HEK293T (cell line): Measurements from ENCODE around the gene CDH13.

Source experiments
- CTCF ChIA-PET: fragments of 350-600 bp; formaldehyde crosslinking; extraction: SDS; loops from one replicate; lab custom pipeline; 2021; ENCODE audit warnings: antibody characterized with exemption, inconsistent platforms; lab: Yijun Ruan, JAX
- POLR2A ChIA-PET: fragments of 350-600 bp; formaldehyde crosslinking; extraction: SDS; loops from one replicate; lab custom pipeline; 2020; ENCODE audit warnings: antibody characterized with exemption, inconsistent platforms; lab: Yijun Ruan, JAX
- DNase-seq: peaks from one replicate; pipeline ENCODE4 v3.0.0; 2012; ENCODE audit warnings: mixed read lengths; ENCODE audit errors: extremely low spot score
- ARNT ChIP-seq: fragments of 450-650 bp; IDR thresholded peaks from 2 replicates; pipeline ENCODE4 v1.6.1; 2017; ENCODE audit warnings: mild to moderate bottlenecking
- BHLHE40 ChIP-seq: fragments of 450-650 bp; IDR thresholded peaks from 2 replicates; pipeline ENCODE4 v1.6.1; 2016; ENCODE audit warnings: mild to moderate bottlenecking, moderate library complexity, borderline replicate concordance
- CTBP1 ChIP-seq: fragments of 450-650 bp; IDR thresholded peaks from 2 replicates; pipeline ENCODE4 v1.6.1; 2016; ENCODE audit warnings: borderline replicate concordance
- ELF4 ChIP-seq: fragments of 450-650 bp; IDR thresholded peaks from 2 replicates; pipeline ENCODE4 v1.6.1; 2017; ENCODE audit warnings: antibody characterized with exemption
- FOXA1 ChIP-seq: fragments of 450-650 bp; IDR thresholded peaks from 2 replicates; pipeline ENCODE4 v1.6.1; 2016; ENCODE audit warnings: mild to moderate bottlenecking
- FOXK2 ChIP-seq: fragments of 450-650 bp; IDR thresholded peaks from 2 replicates; pipeline ENCODE4 v1.6.1; 2016; ENCODE audit warnings: mild to moderate bottlenecking
- FOXM1 ChIP-seq: fragments of 450-650 bp; IDR thresholded peaks from 2 replicates; pipeline ENCODE4 v1.6.1; 2017; ENCODE audit warnings: mild to moderate bottlenecking, borderline replicate concordance
- HDGF ChIP-seq: fragments of 450-650 bp; IDR thresholded peaks from 2 replicates; pipeline ENCODE4 v1.6.1; 2017; ENCODE audit warnings: antibody characterized with exemption, borderline replicate concordance
- L3MBTL2 ChIP-seq: fragments of 450-650 bp; conservative IDR thresholded peaks from 2 replicates; pipeline ENCODE4 v1.6.1; 2016; ENCODE audit warnings: mild to moderate bottlenecking
- LEF1 ChIP-seq: fragments of 450-650 bp; IDR thresholded peaks from 2 replicates; pipeline ENCODE4 v1.6.1; 2017; ENCODE audit warnings: mild to moderate bottlenecking, borderline replicate concordance
- NFRKB ChIP-seq: fragments of 450-650 bp; IDR thresholded peaks from 2 replicates; pipeline ENCODE4 v1.6.1; 2016; ENCODE audit warnings: mild to moderate bottlenecking, moderate library complexity
- SP1 ChIP-seq: fragments of 450-650 bp; IDR thresholded peaks from 2 replicates; pipeline ENCODE4 v1.6.1; 2017
- SUZ12 ChIP-seq: fragments of 450-650 bp; IDR thresholded peaks from 2 replicates; pipeline ENCODE4 v1.6.1; 2016; ENCODE audit warnings: mild to moderate bottlenecking
- TARDBP ChIP-seq: fragments of 450-650 bp; IDR thresholded peaks from 2 replicates; pipeline ENCODE4 v1.6.1; 2016
- ZNF384 ChIP-seq: fragments of 450-650 bp; IDR thresholded peaks from 2 replicates; pipeline ENCODE4 v1.6.1; 2016
- TF ChIP-seq, protein P1 (sequence below): fragments of 450-650 bp; IDR thresholded peaks from 2 replicates; pipeline ENCODE4 v1.6.1; 2016

The CDH13 gene

DNA sequence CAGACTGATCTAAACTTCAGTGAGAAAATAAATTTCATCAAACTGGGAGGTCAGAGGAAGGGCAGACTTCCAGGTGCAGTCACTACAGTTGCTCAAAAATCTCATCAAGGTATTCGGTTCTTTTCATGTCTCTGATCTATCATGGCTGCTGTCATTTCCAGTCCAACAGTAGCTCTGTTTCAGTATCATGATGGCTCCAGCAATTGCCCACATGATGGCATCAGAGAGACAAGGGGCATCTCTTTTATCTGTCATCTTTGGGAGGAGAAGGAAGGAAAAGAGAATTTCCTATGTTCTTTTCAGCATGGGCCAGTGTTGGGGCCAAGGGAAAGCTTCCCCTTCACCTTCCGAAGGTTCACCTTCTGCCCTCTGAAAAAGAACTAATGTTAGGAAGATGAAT, 676.1 kb downstream of the CDH13 start:
- DNase-seq: no peak
- TF ChIP-seq ELF4: no peak
- no peak for TF ChIP-seq ARNT
- TF ChIP-seq SUZ12: no peak
- TF ChIP-seq SP1: no peak
- ChIA-PET POLR2A (no interaction called here), CTCF (no interaction called here)

DNA sequence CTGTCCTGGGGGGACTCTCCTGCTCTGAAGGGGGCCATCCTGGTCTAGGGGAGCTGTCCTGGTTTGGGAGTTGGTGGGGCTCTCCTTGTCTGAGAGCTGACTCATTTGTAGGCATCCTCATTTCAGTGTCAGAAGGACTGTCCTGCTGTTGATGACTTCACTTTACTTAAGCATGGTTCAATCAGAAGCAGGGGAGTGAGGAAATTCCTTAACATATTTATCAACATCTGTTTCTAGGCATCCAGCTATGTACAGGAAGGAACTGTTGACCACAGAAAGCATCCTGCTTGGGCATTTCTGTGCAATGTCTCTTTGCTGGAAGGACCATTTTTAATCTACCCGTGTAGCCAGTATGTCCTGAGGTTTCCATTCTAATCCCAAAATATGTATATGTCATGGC, 678.3 kb downstream of the CDH13 start:
- TF ChIP-seq BHLHE40 (no peak), TARDBP (no peak)
- POLR2A ChIA-PET: no interaction called here
- CTCF ChIA-PET: interaction anchor here (1.0 kb wide), 1 partner anchor 41 kb away, joined by 3 read pairs; no protein-coding TSS in a partner anchor
- DNase-seq: no peak

DNA sequence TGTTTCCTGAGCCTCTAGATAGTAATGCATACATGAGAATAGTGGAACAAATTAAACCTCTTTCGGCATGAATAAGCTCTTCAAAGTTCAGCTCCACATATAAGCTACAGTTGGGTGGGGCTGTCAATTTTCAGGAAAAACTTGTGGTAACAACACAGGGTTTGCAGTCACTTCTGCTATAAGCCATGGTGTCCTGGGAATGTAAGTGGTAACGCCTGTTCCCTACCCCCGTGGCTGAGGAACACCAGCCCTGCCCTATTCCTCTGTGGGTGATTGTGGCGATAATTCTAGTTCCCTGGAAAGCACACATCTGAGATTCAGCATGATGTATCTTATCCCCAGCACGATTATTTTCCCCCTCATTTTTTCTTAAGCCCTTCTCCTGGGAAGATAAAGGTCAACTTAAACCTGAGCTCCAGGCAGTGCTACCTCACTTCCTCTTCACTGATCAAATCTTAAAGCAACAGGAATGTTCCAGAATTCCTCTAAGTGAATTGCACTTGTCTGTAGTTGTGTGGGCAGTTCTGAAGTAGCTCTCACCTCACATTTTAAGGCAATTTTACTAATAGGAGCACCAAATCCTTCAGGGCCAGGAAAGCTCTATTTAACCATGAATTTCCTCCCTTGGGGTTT, 680.3 kb downstream of the CDH13 start:
- POLR2A ChIA-PET: no interaction called here
- CTCF ChIA-PET: no interaction called here
- DNase-seq: no peak
- TF ChIP-seq ELF4 (no peak), L3MBTL2 (no peak), SUZ12 (no peak), SP1 (no peak), TARDBP (no peak), FOXA1 (no peak), LEF1 (no peak), NFRKB (no peak), CTBP1 (no peak), FOXM1 (no peak), BHLHE40 (no peak), ARNT (no peak), FOXK2 (no peak), HDGF (no peak), ZNF384 (no peak)
- TF ChIP-seq, protein P1, sequence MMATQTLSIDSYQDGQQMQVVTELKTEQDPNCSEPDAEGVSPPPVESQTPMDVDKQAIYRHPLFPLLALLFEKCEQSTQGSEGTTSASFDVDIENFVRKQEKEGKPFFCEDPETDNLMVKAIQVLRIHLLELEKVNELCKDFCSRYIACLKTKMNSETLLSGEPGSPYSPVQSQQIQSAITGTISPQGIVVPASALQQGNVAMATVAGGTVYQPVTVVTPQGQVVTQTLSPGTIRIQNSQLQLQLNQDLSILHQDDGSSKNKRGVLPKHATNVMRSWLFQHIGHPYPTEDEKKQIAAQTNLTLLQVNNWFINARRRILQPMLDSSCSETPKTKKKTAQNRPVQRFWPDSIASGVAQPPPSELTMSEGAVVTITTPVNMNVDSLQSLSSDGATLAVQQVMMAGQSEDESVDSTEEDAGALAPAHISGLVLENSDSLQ: no peak

DNA sequence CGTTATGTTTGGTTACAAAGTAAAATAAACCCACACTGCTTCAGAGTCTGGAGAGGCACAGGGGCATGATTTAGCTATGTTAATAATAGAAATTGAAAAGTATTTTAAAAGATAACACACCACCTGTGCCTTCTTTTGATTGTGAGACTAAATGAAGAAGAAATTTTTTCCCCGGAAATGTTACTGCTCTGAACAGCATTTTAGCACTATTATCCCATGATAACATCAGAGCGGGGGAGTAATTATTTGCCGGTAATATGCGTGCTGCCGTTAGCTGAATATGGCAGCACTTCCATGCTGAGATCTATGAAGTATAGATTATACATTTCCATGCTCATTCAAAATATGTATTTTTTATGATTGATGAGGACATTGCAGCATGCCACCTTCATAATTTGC, 680.8 kb downstream of the CDH13 start:
- TF ChIP-seq CTBP1 (no peak), HDGF (no peak), SP1 (no peak), FOXA1 (no peak), SUZ12 (no peak), FOXK2 (no peak), ARNT (no peak), FOXM1 (no peak), ELF4 (no peak), BHLHE40 (no peak)
- DNase-seq: no peak
- POLR2A ChIA-PET: no interaction called here
- CTCF ChIA-PET: no interaction called here

DNA sequence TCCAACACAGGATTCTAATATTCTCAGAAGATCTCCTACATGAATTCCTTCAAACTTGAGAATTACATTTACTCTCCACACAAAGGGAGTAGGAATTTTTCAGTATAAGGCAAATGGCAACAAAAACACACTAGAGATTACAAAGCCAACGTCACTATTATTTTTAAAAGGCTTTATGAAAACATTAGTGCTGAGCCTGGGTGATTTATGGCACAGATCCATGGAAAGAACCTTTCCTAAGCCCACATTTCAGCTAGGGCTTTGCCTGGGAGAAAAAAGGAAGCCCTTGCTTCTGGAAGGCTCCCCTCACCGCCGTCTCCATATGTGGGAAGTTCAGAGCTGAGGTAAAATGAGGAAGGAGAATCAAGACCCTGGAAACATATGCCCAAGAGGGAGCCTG, 681.6 kb downstream of the CDH13 start:
- DNase-seq: no peak
- ChIA-PET CTCF (interaction anchor here (0.7 kb wide), 1 partner anchor 48 kb away, joined by 4 read pairs; no protein-coding TSS in a partner anchor), POLR2A (no interaction called here)
- TF ChIP-seq TARDBP (no peak), LEF1 (no peak), FOXK2 (no peak), ZNF384 (no peak), NFRKB (no peak)

DNA sequence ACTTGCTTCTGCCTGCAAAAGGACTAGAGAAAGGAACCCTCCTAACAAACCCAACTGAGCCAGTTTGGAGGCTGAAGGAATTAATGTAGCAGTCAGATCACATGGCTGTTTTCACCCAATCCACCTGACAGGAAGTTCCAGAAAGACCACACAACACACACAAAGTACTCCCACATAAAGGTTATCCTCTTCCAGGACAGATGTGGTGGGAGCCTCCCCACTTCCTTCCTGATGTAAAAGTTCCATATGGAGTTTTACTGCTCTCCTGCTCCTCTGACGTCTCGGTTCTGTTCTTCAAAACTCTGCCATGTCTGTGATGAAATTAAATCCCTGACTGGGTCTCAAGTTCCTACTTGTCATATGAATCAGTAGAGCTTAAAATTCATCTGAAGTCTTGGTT, 684.0 kb downstream of the CDH13 start:
- POLR2A ChIA-PET: no interaction called here
- DNase-seq: no peak
- TF ChIP-seq ELF4 (no peak), ZNF384 (no peak), CTBP1 (no peak), SP1 (no peak), FOXM1 (no peak), FOXA1 (no peak), L3MBTL2 (no peak), HDGF (no peak), BHLHE40 (no peak)
- TF ChIP-seq, protein P1: no peak
- CTCF ChIA-PET: no interaction called here

DNA sequence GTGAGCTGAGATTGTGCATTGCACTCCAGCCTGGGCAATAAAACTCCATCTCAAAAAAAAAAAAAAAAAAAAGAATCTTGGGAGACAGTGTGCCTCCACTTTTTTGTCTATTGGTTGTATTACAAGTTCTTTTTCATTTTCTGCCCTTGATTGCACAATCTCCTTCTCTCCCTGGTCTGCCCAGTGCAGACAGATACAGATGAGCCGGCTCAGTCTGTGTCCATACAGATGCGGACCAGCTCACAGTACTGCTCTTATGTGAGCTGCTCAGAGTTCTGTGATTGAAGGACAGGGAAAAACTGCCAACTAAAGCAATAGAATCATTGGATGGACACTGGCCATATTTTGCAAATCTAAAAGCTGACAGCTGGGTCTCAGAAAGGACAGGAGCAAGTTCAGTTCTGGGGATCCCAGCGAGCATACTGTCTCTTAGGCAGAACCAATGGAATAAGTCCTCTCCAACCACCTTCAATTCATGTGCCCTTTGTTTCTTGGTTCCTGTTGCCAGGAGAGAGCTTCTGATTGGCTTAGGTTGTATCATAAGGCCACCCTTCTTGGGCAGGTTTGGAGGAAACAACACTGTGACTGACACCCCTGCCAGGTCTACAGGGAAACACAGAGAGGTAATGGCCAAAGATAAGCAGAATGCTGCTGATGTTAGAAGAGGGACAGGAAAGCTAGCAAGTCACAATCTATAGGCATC, 685.4 kb downstream of the CDH13 start:
- POLR2A ChIA-PET: no interaction called here
- no peak for DNase-seq
- CTCF ChIA-PET: no interaction called here
- TF ChIP-seq HDGF (no peak), ZNF384 (no peak), LEF1 (no peak), SUZ12 (no peak), BHLHE40 (no peak), NFRKB (no peak), FOXK2 (no peak), TARDBP (no peak), SP1 (no peak), ARNT (no peak), FOXA1 (no peak), CTBP1 (no peak), ELF4 (no peak), L3MBTL2 (no peak), FOXM1 (no peak)
- TF ChIP-seq, protein P1: no peak
